Transverse colon (tissue), 4 donors: ENCODE measurements around the gene GRHPR. TPM values are rescaled to one million over a fixed set of nuclear protein-coding genes. Genes with fewer than 3 reads are reported as not detected.

Experiments used
- DNase-seq: peaks from one replicate; pipeline ENCODE4 v3.0.0-alpha.2; 2019
- H3K27ac ChIP-seq, 4 donors: fragments of 200-600 bp; sonication (generic); 2 replicates each; pipeline ENCODE4 v1.5.1; 2016 to 2018; ENCODE audit warnings: inconsistent platforms in 4 of 4
- H3K27me3 ChIP-seq: fragments of 200-600 bp; sonication (generic); 2 replicates; pipeline ENCODE4 v1.5.1; 2017; ENCODE audit warnings: inconsistent platforms
- H3K36me3 ChIP-seq, 4 donors: fragments of 200-600 bp; sonication (generic); 2 replicates each; pipeline ENCODE4 v1.5.1; 2017 to 2019; ENCODE audit warnings: inconsistent platforms in 4 of 4
- H3K4me1 ChIP-seq, 4 donors: fragments of 200-600 bp; sonication (generic); 2 replicates each; pipeline ENCODE4 v1.5.1; 2017 to 2020; ENCODE audit warnings: inconsistent platforms in 4 of 4
- H3K4me3 ChIP-seq, 4 donors: fragments of 200-600 bp; sonication (generic); 1 replicate in 1 of 4; 2 replicates in 3 of 4; pipeline versions ENCODE4 v1.5.1 to v1.6.1; 2017 to 2019; ENCODE audit warnings: inconsistent platforms in 4 of 4
- H3K9me3 ChIP-seq, 2 donors: fragments of 200-600 bp; sonication (generic); 2 replicates each; pipeline ENCODE4 v1.5.1; 2017 to 2019; ENCODE audit warnings: inconsistent platforms in 2 of 2
- EP300 ChIP-seq: sonication (generic); formaldehyde crosslinking; IDR thresholded peaks from one replicate; pipeline ENCODE4 v1.6.1; 2017; ENCODE audit warnings: antibody characterized with exemption, low read depth
- POLR2A ChIP-seq: fragments of 450-650 bp; IDR thresholded peaks from one replicate; pipeline ENCODE4 v1.6.1; 2016; ENCODE audit warnings: antibody characterized with exemption, mild to moderate bottlenecking, moderate library complexity
- POLR2AphosphoS5 ChIP-seq, 3 donors: sonication (generic); formaldehyde crosslinking; IDR thresholded peaks; one replicate each; pipeline ENCODE4 v1.6.1; 2016; ENCODE audit warnings: antibody characterized with exemption in 3 of 3
- WGBS, 2 donors: methylation state at CpG; one replicate each; pipeline ENCODE4 v1.1.5; 2018; ENCODE audit warnings: low coverage in 1 of 2; 5-methylcytosine and 5-hydroxymethylcytosine counted together
- in situ Hi-C, 4 donors: fragments of 200-750 bp; cut with MboI; loops; one replicate each; pipeline versions ENCODE4 v1.15.0 to v1.15.1; 2017; ENCODE audit warnings: low sequenced_read_pairs in 3 of 4, low pct_ligation_motif_present in 1 of 4, low pct_unique_long_range_greater_than_20kb in 1 of 4
- intact Hi-C: fragments of 100-400 bp; cut with DNase I; formaldehyde crosslinking; loops from one replicate; pipeline ENCODE4 v1.15.1; 2023; ENCODE audit warnings: low total_unique reads
- total RNA-seq, 4 donors: library from RNA; depleted of rRNA; stranded (reverse); fragments of >200 nt; gene quantifications; one replicate each; pipeline ENCODE4 v1.1.0, GENCODE V29; 2016
- TF ChIP-seq, protein P1 (sequence below), 5 experiments: fragments of 200-600 bp in 3 of 5; fragments of 450-650 bp in 2 of 5; sonication (generic) in 3 of 5; IDR thresholded peaks; 1 replicate in 2 of 5; 2 replicates in 3 of 5; pipeline ENCODE4 v1.5.1; 2016 to 2017; ENCODE audit warnings: antibody characterized with exemption in 5 of 5, inconsistent platforms in 3 of 5, mild to moderate bottlenecking in 2 of 5, moderate library complexity in 1 of 5

Gene GRHPR
- total RNA-seq, 4 donors from 2014 or later, result 48.6 to 131 (median 104) TPM

DNA sequence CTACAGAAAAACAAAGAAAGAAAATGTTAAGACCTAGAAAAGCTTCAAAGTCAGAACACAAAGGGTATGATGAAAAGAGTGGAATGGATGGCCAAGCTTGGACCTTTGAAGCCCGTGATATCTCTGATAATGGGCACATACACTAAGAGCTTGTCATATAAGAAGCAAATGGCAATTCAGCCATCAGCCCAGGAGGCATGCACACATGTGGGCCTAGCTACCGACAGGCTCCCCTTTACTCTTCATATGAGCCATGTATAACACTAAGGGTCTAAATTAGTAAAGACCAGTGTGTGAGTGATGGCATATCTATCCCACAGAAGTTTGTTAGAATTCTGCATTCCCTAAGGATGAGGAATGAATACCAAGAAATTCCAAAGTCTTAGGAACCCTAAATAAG lies 20.1 kb downstream of the GRHPR start:
- Histone ChIP-seq H3K36me3 (peaks cover 0 to 38% (median 13%) of the 10 kb centered on the region in 4 donors), H3K27me3 (no peaks in the 10 kb centered on the region), H3K4me1 (peaks cover 0 to 24% (median 11%) of the 10 kb centered on the region in 4 donors), H3K9me3 (no peaks in the 10 kb centered on the region), H3K4me3 (no peak overlapping the region), H3K27ac (no peak overlapping the region)
- in situ Hi-C loops (no loop called here), intact Hi-C loops (no loop called here)
- TF ChIP-seq EP300 (no peak), POLR2A (no peak), POLR2AphosphoS5 (IDR thresholded peaks at IDR 0.05) (no peak)
- TF ChIP-seq, protein P1, sequence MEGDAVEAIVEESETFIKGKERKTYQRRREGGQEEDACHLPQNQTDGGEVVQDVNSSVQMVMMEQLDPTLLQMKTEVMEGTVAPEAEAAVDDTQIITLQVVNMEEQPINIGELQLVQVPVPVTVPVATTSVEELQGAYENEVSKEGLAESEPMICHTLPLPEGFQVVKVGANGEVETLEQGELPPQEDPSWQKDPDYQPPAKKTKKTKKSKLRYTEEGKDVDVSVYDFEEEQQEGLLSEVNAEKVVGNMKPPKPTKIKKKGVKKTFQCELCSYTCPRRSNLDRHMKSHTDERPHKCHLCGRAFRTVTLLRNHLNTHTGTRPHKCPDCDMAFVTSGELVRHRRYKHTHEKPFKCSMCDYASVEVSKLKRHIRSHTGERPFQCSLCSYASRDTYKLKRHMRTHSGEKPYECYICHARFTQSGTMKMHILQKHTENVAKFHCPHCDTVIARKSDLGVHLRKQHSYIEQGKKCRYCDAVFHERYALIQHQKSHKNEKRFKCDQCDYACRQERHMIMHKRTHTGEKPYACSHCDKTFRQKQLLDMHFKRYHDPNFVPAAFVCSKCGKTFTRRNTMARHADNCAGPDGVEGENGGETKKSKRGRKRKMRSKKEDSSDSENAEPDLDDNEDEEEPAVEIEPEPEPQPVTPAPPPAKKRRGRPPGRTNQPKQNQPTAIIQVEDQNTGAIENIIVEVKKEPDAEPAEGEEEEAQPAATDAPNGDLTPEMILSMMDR (IDR thresholded peaks at IDR 0.05), result no peak
- no peak for DNase-seq
- WGBS, 2 donors, result 80 to 94% methylated on average over 1 to 2 of the region's 2 CpGs

DNA sequence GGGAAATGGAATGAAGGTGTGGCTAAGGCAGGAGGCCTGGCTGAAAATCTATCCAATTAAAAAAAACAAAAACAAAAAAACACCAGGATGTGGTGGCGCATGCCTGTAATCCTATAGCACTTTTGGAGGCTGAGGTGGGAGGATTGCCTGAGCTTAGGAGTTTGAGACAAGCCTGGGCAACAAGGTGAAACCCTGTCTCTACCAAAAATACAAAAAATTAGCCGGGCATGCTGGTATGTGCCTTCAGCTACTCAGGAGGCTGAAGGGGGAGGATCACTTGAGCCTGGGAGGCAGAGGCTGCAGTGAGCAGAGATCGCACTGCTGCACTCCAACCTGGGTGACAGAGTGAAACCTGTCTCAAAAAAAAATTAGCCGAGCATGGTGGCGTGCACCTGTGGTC lies 21.1 kb downstream of the GRHPR start:
- peaks cover 0 to 24% (median 11%) of the 10 kb centered on the region in 4 donors for H3K4me1 ChIP-seq
- intact Hi-C loops (no loop called here), in situ Hi-C loops (no loop called here)
- H3K9me3 ChIP-seq, result no peaks in the 10 kb centered on the region
- no peak overlapping the region for H3K4me3 ChIP-seq
- no peak for DNase-seq
- H3K36me3 ChIP-seq, result peaks cover 0 to 30% (median 9%) of the 10 kb centered on the region in 4 donors
- TF ChIP-seq, protein P1 (IDR thresholded peaks at IDR 0.05), result no peak
- TF ChIP-seq EP300 (no peak), POLR2A (no peak), POLR2AphosphoS5 (IDR thresholded peaks at IDR 0.05) (no peak)
- H3K27me3 ChIP-seq, result no peaks in the 10 kb centered on the region
- no peak overlapping the region for H3K27ac ChIP-seq
- WGBS, 2 donors, result 97 to 100% methylated on average over 2 to 5 of the region's 5 CpGs

DNA sequence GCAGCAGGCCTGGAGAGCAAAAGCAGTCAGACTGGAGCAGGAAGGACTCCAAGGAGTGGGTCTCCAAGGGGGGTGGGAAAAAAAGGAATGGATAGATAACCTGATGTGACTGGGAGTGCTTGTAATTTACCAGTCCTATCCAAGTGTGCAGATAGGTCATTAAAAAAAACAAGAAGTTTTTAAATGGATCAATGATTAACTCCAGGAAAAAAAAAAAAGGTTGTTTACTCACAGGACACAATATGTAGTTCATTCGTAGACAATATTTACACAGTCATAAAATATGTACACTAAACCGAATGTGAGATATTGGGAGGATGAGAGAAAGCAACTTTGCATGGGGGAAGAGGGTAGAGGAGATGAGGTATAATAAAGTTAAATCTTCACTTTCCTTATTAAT lies 22.4 kb downstream of the GRHPR start:
- Histone ChIP-seq H3K27me3 (no peaks in the 10 kb centered on the region), H3K9me3 (no peaks in the 10 kb centered on the region), H3K27ac (no peak overlapping the region), H3K4me1 (peaks cover 0 to 24% (median 11%) of the 10 kb centered on the region in 4 donors), H3K4me3 (no peak overlapping the region), H3K36me3 (peaks cover 0 to 24% (median 5%) of the 10 kb centered on the region in 4 donors)
- DNase-seq, result no peak
- intact Hi-C loops (no loop called here), in situ Hi-C loops (no loop called here)
- TF ChIP-seq EP300 (no peak), POLR2AphosphoS5 (IDR thresholded peaks at IDR 0.05) (no peak), POLR2A (no peak)
- TF ChIP-seq, protein P1 (IDR thresholded peaks at IDR 0.05), result no peak
- WGBS, 2 donors, result 42 to 61% methylated on average over 2 of the region's 2 CpGs

DNA sequence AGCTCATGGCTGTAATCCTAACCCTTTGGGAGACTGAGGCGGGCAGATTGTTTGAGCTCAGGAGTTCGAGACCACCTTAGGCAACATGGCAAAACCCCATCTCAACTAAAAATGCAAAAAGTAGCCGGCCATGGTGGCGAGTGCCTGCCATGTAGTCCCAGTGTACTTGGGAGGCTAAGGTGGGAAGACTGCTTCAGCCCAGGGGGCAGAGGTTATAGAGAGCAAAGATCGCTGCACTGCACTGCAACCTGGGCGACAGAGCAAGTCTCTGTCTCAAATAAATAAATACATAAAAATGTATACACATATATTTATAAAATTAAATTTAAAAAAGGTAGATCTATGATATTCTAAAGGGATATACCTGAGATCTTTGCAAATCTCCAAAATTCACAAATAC lies 23.3 kb downstream of the GRHPR start:
- intact Hi-C loops (no loop called here), in situ Hi-C loops (no loop called here)
- Histone ChIP-seq H3K27me3 (no peaks in the 10 kb centered on the region), H3K36me3 (peaks cover 0 to 18% (median 5%) of the 10 kb centered on the region in 4 donors), H3K27ac (no peak overlapping the region), H3K4me1 (peaks cover 0 to 24% (median 11%) of the 10 kb centered on the region in 4 donors), H3K9me3 (no peaks in the 10 kb centered on the region), H3K4me3 (no peak overlapping the region)
- no peak for TF ChIP-seq EP300
- TF ChIP-seq POLR2AphosphoS5 (IDR thresholded peaks at IDR 0.05), result no peak
- TF ChIP-seq, protein P1 (IDR thresholded peaks at IDR 0.05), result no peak
- TF ChIP-seq POLR2A, result no peak
- DNase-seq, result no peak
- 83 to 93% methylated on average over 6 of the region's 6 CpGs for WGBS, 2 donors
